Esophagus muscularis mucosa (tissue), 3 donors: ENCODE data around the gene BRAT1.

Experiments used
- CTCF ChIP-seq, 3 experiments: fragments of 200-600 bp in 2 of 3; fragments of 450-650 bp in 1 of 3; sonication (generic) in 2 of 3; IDR thresholded peaks; one replicate each; pipeline ENCODE4 v1.5.1; 2017 to 2019; ENCODE audit warnings: antibody characterized with exemption in 3 of 3, mild to moderate bottlenecking in 2 of 3, moderate library complexity in 1 of 3
- POLR2A ChIP-seq: fragments of 450-650 bp; IDR thresholded peaks from one replicate; pipeline ENCODE4 v1.6.1; 2017; ENCODE audit warnings: antibody characterized with exemption, moderate library complexity, mild to moderate bottlenecking, low read depth

DNA sequence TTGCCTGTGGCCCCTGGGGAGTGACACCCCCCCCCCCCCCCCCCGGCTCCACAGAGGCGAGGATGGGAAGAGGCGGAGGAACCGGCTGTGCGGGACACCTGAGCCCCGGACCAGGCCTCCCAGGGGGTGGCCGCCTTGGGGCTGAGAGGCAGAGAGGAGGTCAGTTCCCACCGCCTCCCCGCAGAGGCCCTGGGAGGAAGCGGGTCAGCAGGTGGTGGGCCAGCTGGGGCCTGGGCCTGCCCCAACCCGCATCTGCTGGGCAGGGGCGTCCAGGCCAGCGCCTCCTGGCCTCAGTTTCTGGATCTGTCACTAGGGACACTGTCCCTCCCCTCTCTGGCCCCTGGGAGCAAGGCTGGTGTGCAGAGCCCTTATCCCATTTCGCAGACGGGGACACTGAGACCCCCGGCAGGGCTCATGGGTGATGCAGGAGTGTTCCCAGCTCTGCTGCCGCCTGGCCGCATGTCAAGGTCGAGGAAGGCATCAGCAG lies 50.4 kb downstream of the BRAT1 start:
- TF ChIP-seq CTCF (IDR thresholded peaks at IDR 0.05) (no peak), POLR2A (no peak)
